CD4-positive, alpha-beta T cell treated with Interleukin-4 for 4 hours (primary cell): ENCODE data around the gene STARD4.

Experiments
- DNase-seq: peaks from one replicate; pipeline ENCODE4 v3.0.0-alpha.2; 2020

The STARD4 gene

GRCh38 chr5:111512375-111513130, at the start of gene STARD4:
TSS of gene STARD4 (minus strand) at chr5:111512535. CDS start at chr5:111507433, 5,102 bp downstream.
- DNase-seq = peak; percentile 95

- no peak for DNase-seq
Observed at GRCh38 chr5:111559680-111560079, 47.3 kb upstream of the STARD4 start.

- no peak for DNase-seq
Observed at GRCh38 chr5:111557686-111558085, 45.4 kb upstream of the STARD4 start.

- DNase-seq = no peak
Observed at GRCh38 chr5:111557111-111557510, 44.8 kb upstream of the STARD4 start.

GRCh38 chr5:111556501-111556900, 44.2 kb upstream of the STARD4 start:
- no peak for DNase-seq

- DNase-seq = no peak
Observed at GRCh38 chr5:111555760-111556159, 43.4 kb upstream of the STARD4 start.

GRCh38 chr5:111553868-111554267, 41.5 kb upstream of the STARD4 start:
- no peak for DNase-seq

GRCh38 chr5:111552896-111553295, 40.6 kb upstream of the STARD4 start:
- no peak for DNase-seq

GRCh38 chr5:111552492-111552891, 40.2 kb upstream of the STARD4 start:
- DNase-seq = no peak

- DNase-seq = no peak
Observed at GRCh38 chr5:111551569-111552275, 39.4 kb upstream of the STARD4 start.

- no peak for DNase-seq
Observed at GRCh38 chr5:111551161-111551560, 38.8 kb upstream of the STARD4 start.

GRCh38 chr5:111550282-111551020, 38.1 kb upstream of the STARD4 start:
- peak; percentile 79 for DNase-seq

- DNase-seq = no peak
Observed at GRCh38 chr5:111548992-111549649, 36.8 kb upstream of the STARD4 start.

- no peak for DNase-seq
Observed at GRCh38 chr5:111548348-111548950, 36.1 kb upstream of the STARD4 start.

- DNase-seq = no peak
Observed at GRCh38 chr5:111545031-111545430, 32.7 kb upstream of the STARD4 start.

- DNase-seq = no peak
Observed at GRCh38 chr5:111537141-111538024, 25.0 kb upstream of the STARD4 start.

GRCh38 chr5:111535879-111536549, 23.7 kb upstream of the STARD4 start:
- DNase-seq = no peak

- no peak for DNase-seq
Observed at GRCh38 chr5:111532886-111533582, 20.7 kb upstream of the STARD4 start.

- DNase-seq = peak; percentile 87
Observed at GRCh38 chr5:111530298-111530740, 18.0 kb upstream of the STARD4 start.

- DNase-seq = no peak
Observed at GRCh38 chr5:111528056-111528455, 15.7 kb upstream of the STARD4 start.
